Prostate gland (tissue), 2 donors: ENCODE measurements around the gene RAB4A.

Source experiments
- CTCF ChIP-seq, 4 experiments: fragments of 200-600 bp in 2 of 4; fragments of 450-650 bp in 2 of 4; sonication (generic) in 2 of 4; IDR thresholded peaks; 1 replicate in 3 of 4; 2 replicates in 1 of 4; pipeline ENCODE4 v1.5.1; 2016 to 2019; ENCODE audit warnings: antibody characterized with exemption in 4 of 4, mild to moderate bottlenecking in 2 of 4, moderate library complexity in 2 of 4
- POLR2A ChIP-seq: fragments of 450-650 bp; IDR thresholded peaks from one replicate; pipeline ENCODE4 v1.6.1; 2016; ENCODE audit warnings: antibody characterized with exemption, mild to moderate bottlenecking
- POLR2AphosphoS5 ChIP-seq: sonication (generic); formaldehyde crosslinking; IDR thresholded peaks from one replicate; pipeline ENCODE4 v1.6.1; 2017; ENCODE audit warnings: antibody characterized with exemption

GRCh38 chr1:229305392-229305791, 34.5 kb downstream of the RAB4A start:
- TF ChIP-seq POLR2AphosphoS5 (no peak), CTCF (IDR thresholded peaks at IDR 0.05) (no peak), POLR2A (no peak)
